A549 (cell line): ENCODE measurements around the gene DOCK11. TPM values are rescaled to one million over a fixed set of nuclear protein-coding genes. Genes with fewer than 3 reads are reported as not detected.

Experiments
- ATAC-seq, 2 experiments: fragments of 200-7000 bp in 1 of 2; fragments of >200 bp in 1 of 2; cut with Nextera tagmentation in 1 of 2; cut with Tn5 transposase in 1 of 2; 3 replicates each; pipeline versions ENCODE4 v1.8.0 to v1.9.1; 2018 to 2020; ENCODE audit warnings: mild to moderate bottlenecking in 1 of 2, moderate library complexity in 1 of 2
- CTCF ChIA-PET: fragments of 300-600 bp; sonication (Branson Sonifier 250); formaldehyde crosslinking; extraction: SDS; loops from one replicate; lab custom pipeline; 2021; ENCODE audit warnings: antibody characterized with exemption, inconsistent platforms; lab: Yijun Ruan, JAX
- POLR2A ChIA-PET: fragments of 350-600 bp; formaldehyde crosslinking; extraction: SDS; loops from one replicate; lab custom pipeline; 2021; ENCODE audit warnings: antibody characterized with exemption, inconsistent platforms; lab: Yijun Ruan, JAX
- DNase-seq, 2 experiments: peaks; one replicate each; pipeline versions ENCODE4 v3.0.0 to v3.0.0-alpha.2; 2011 to 2016; ENCODE audit warnings: low read depth in 1 of 2, low spot score in 1 of 2
- FAIRE-seq: peaks from 2 replicates; lab custom pipeline; 2011; peaks lifted over from hg19 to GRCh38; lab: Jason Lieb, UNC
- H3K27ac ChIP-seq, 2 experiments: fragments of >200 bp; sonication (Bioruptor Twin); formaldehyde crosslinking; 3 replicates each; pipeline ENCODE4 v1.5.1; 2016 to 2017
- H3K4me1 ChIP-seq: fragments of >200 bp; sonication (Bioruptor Twin); formaldehyde crosslinking; 3 replicates; pipeline ENCODE4 v1.6.1; 2016
- H3K4me2 ChIP-seq: fragments of >200 bp; sonication (Bioruptor Twin); formaldehyde crosslinking; 3 replicates; pipeline ENCODE4 v1.6.1; 2016
- H3K4me3 ChIP-seq: fragments of >200 bp; sonication (Bioruptor Twin); formaldehyde crosslinking; 3 replicates; pipeline ENCODE4 v1.5.1; 2016
- H3K9me3 ChIP-seq: fragments of >200 bp; sonication (Bioruptor Twin); formaldehyde crosslinking; 3 replicates; pipeline ENCODE4 v1.6.1; 2016
- BHLHE40 ChIP-seq: IDR thresholded peaks from 2 replicates; pipeline ENCODE4 v1.6.1; 2012; ENCODE audit warnings: low read depth, low read length, inconsistent platforms
- CBX2 ChIP-seq: fragments of 200-600 bp; sonication (generic); IDR thresholded peaks from 2 replicates; pipeline ENCODE4 v1.6.1; 2016; ENCODE audit warnings: low read depth, mild to moderate bottlenecking, borderline replicate concordance
- CBX8 ChIP-seq: fragments of 200-600 bp; sonication (generic); IDR thresholded peaks from 2 replicates; pipeline ENCODE4 v1.6.1; 2016
- EHF ChIP-seq: fragments of 250-450 bp; sonication (Bioruptor Pico); IDR thresholded peaks from 2 replicates; pipeline ENCODE4 v1.5.0; 2020; ENCODE audit warnings: mild to moderate bottlenecking
- ESRRA ChIP-seq: fragments of 150-350 bp; IDR thresholded peaks from 2 replicates; pipeline ENCODE4 v1.6.1; 2014; ENCODE audit warnings: mild to moderate bottlenecking, low read length, borderline replicate concordance
- FOSB ChIP-seq: fragments of 250-450 bp; sonication (Bioruptor Pico); IDR thresholded peaks from 2 replicates; pipeline ENCODE4 v1.5.0; 2020; ENCODE audit warnings: mild to moderate bottlenecking, moderate library complexity
- GATA3 ChIP-seq: IDR thresholded peaks from 2 replicates; pipeline ENCODE4 v1.6.1; 2012; ENCODE audit warnings: borderline replicate concordance
- HDAC2 ChIP-seq: fragments of 200-600 bp; sonication (generic); IDR thresholded peaks from 2 replicates; pipeline ENCODE4 v1.6.1; 2016
- HEYL ChIP-seq: fragments of 250-450 bp; sonication (Bioruptor Pico); IDR thresholded peaks from 2 replicates; pipeline ENCODE4 v1.8.0; 2021; ENCODE audit warnings: mild to moderate bottlenecking, moderate library complexity
- HOXA7 ChIP-seq: fragments of 250-450 bp; sonication (Bioruptor Pico); IDR thresholded peaks from 2 replicates; pipeline ENCODE4 v1.5.0; 2020; ENCODE audit warnings: mild to moderate bottlenecking, moderate library complexity
- HOXB13 ChIP-seq: fragments of 250-450 bp; sonication (Bioruptor Pico); IDR thresholded peaks from 2 replicates; pipeline ENCODE4 v1.5.0; 2020; ENCODE audit warnings: low read depth, mild to moderate bottlenecking, moderate library complexity
- JUNB ChIP-seq: fragments of >200 bp; sonication (Bioruptor Twin); formaldehyde crosslinking; IDR thresholded peaks from 2 replicates; pipeline ENCODE4 v1.6.1; 2016
- KDM5A ChIP-seq: fragments of 200-600 bp; sonication (generic); IDR thresholded peaks from 2 replicates; pipeline ENCODE4 v1.6.1; 2016; ENCODE audit warnings: antibody characterized with exemption, mild to moderate bottlenecking
- MYC ChIP-seq: IDR thresholded peaks from 2 replicates; pipeline ENCODE4 v1.6.1; 2012; ENCODE audit warnings: mild to moderate bottlenecking, inconsistent platforms, low read length, improper control_type of control experiment, borderline replicate concordance
- ZC3H11A ChIP-seq: fragments of 450-650 bp; IDR thresholded peaks from 2 replicates; pipeline ENCODE4 v1.6.1; 2014; ENCODE audit warnings: antibody characterized with exemption, mild to moderate bottlenecking
- ZFP36 ChIP-seq: fragments of 450-650 bp; IDR thresholded peaks from 2 replicates; pipeline ENCODE4 v1.6.1; 2014; ENCODE audit warnings: borderline replicate concordance; ENCODE audit not compliant: partially characterized antibody
- ZNF302 ChIP-seq: fragments of 250-450 bp; sonication (Bioruptor Pico); IDR thresholded peaks from 2 replicates; pipeline ENCODE4 v1.9.0; 2021; ENCODE audit warnings: inconsistent platforms, mild to moderate bottlenecking, moderate library complexity
- WGBS: methylation state at CpG from one replicate; pipeline ENCODE4 v1.1.6; 2017; ENCODE audit errors: missing lambda C conversion rate; 5-methylcytosine and 5-hydroxymethylcytosine counted together
- polyA plus RNA-seq, 4 experiments: library from polyadenylated mRNA; depleted of rRNA in 3 of 4; stranded (reverse); fragments of >200 nt; fragmentation: RNase III in 1 of 4; extraction: RNeasy Plus Mini Kit Qiagen cat#74134 plus additional on column Dnase treatment in 1 of 4; gene quantifications; 2 replicates in 3 of 4; 3 replicates in 1 of 4; pipeline ENCODE4 v1.2.3, GENCODE V29; 2011 to 2017
- TF ChIP-seq, protein P1 (sequence below): fragments of 250-450 bp; sonication (Bioruptor Pico); IDR thresholded peaks from 2 replicates; pipeline ENCODE4 v1.5.0; 2020; ENCODE audit warnings: low read depth, mild to moderate bottlenecking, moderate library complexity
- TF ChIP-seq, protein P2 (sequence below): fragments of 200-600 bp; sonication (generic); IDR thresholded peaks from 2 replicates; pipeline ENCODE4 v1.6.1; 2016; ENCODE audit warnings: antibody characterized with exemption, mild to moderate bottlenecking, moderate library complexity
- TF ChIP-seq, protein P3 (sequence below): fragments of 150-350 bp; IDR thresholded peaks from 2 replicates; pipeline ENCODE4 v1.6.1; 2014; ENCODE audit warnings: low read depth, mild to moderate bottlenecking, low read length

The DOCK11 gene
- polyA plus RNA-seq, 2 of the 4 experiments (the other 2 are of a cell fraction), result 5.8 to 9.5 TPM

DNA sequence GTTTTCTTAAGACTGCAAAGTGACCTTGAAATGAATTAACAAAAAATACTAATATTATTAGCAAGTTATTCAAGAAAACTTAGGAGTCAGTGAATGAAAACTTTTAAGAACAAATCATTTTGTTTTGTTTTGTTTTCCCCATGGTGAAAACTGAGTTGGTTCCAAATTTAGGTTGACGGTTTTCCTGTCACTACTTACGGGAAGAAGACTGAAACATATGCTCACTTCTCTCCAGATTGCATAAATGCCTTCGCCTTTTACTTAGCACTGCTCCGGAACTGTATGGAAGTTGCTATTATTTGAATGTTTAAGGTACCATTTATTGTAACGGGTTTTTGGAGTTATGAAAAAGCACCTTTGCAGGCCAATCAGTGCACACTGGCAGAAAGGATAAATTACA lies 42.8 kb downstream of the DOCK11 start:
- no peak overlapping the region for H3K27ac ChIP-seq
- ATAC-seq, result no peak
- TF ChIP-seq, protein P1, sequence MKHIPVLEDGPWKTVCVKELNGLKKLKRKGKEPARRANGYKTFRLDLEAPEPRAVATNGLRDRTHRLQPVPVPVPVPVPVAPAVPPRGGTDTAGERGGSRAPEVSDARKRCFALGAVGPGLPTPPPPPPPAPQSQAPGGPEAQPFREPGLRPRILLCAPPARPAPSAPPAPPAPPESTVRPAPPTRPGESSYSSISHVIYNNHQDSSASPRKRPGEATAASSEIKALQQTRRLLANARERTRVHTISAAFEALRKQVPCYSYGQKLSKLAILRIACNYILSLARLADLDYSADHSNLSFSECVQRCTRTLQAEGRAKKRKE (CRISPR knock-in tag), result no peak
- TF ChIP-seq FOSB (CRISPR knock-in tag) (no peak), CBX8 (no peak), ESRRA (no peak), CBX2 (no peak), EHF (CRISPR knock-in tag) (no peak), ZFP36 (no peak), BHLHE40 (no peak), HDAC2 (no peak), ZNF302 (CRISPR knock-in tag) (no peak), KDM5A (no peak), GATA3 (no peak)
- TF ChIP-seq, protein P2, sequence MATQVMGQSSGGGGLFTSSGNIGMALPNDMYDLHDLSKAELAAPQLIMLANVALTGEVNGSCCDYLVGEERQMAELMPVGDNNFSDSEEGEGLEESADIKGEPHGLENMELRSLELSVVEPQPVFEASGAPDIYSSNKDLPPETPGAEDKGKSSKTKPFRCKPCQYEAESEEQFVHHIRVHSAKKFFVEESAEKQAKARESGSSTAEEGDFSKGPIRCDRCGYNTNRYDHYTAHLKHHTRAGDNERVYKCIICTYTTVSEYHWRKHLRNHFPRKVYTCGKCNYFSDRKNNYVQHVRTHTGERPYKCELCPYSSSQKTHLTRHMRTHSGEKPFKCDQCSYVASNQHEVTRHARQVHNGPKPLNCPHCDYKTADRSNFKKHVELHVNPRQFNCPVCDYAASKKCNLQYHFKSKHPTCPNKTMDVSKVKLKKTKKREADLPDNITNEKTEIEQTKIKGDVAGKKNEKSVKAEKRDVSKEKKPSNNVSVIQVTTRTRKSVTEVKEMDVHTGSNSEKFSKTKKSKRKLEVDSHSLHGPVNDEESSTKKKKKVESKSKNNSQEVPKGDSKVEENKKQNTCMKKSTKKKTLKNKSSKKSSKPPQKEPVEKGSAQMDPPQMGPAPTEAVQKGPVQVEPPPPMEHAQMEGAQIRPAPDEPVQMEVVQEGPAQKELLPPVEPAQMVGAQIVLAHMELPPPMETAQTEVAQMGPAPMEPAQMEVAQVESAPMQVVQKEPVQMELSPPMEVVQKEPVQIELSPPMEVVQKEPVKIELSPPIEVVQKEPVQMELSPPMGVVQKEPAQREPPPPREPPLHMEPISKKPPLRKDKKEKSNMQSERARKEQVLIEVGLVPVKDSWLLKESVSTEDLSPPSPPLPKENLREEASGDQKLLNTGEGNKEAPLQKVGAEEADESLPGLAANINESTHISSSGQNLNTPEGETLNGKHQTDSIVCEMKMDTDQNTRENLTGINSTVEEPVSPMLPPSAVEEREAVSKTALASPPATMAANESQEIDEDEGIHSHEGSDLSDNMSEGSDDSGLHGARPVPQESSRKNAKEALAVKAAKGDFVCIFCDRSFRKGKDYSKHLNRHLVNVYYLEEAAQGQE, result no peak
- TF ChIP-seq, protein P3, sequence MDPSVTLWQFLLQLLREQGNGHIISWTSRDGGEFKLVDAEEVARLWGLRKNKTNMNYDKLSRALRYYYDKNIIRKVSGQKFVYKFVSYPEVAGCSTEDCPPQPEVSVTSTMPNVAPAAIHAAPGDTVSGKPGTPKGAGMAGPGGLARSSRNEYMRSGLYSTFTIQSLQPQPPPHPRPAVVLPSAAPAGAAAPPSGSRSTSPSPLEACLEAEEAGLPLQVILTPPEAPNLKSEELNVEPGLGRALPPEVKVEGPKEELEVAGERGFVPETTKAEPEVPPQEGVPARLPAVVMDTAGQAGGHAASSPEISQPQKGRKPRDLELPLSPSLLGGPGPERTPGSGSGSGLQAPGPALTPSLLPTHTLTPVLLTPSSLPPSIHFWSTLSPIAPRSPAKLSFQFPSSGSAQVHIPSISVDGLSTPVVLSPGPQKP, result no peak
- TF ChIP-seq, all 56 proteins: peak for 0
- Histone ChIP-seq H3K4me2 (no peak overlapping the region), H3K4me3 (no peak overlapping the region), H3K9me3 (no peaks in the 10 kb centered on the region), H3K4me1 (peaks cover 20% of the 10 kb centered on the region)
- POLR2A ChIA-PET, result no interaction called here
- FAIRE-seq, result peak; percentile 28
- CTCF ChIA-PET, result interaction anchor here (1.1 kb wide), 1 partner anchor 79 kb away, joined by 3 read pairs; no protein-coding TSS in a partner anchor
- WGBS, result 92% methylated on average over 5 of the region's 5 CpGs
- no peak for DNase-seq

DNA sequence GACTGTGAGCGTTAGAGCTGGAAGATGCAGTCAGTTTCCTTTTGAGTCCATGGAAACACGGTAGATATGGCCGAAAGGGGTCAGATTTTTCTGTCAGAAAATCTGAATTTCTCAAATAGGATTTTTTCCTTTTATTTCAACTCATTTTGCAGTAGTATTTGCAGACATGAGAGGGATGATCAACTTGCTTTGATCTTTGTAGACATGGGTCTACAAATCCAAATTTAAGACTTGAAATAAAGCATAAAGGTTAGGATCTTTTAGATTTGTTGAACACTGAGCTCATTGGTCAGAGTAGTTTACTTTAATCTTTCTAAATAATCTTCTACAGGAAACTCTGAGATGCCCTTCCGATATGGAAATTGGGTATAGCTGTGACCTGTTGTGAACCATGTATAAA lies 44.7 kb downstream of the DOCK11 start:
- DNase-seq, result no peak
- POLR2A ChIA-PET, result no interaction called here
- no peak for ATAC-seq
- TF ChIP-seq FOSB (CRISPR knock-in tag), result no peak
- no peak for TF ChIP-seq HEYL
- no peak for TF ChIP-seq ZC3H11A
- no peak for TF ChIP-seq JUNB
- TF ChIP-seq MYC, result no peak
- TF ChIP-seq, protein P1 (CRISPR knock-in tag), result no peak
- no peak for TF ChIP-seq HOXA7 (CRISPR knock-in tag)
- TF ChIP-seq HOXB13 (CRISPR knock-in tag), result no peak
- no peak overlapping the region for H3K27ac ChIP-seq
- peak; percentile 93 for FAIRE-seq
- H3K4me2 ChIP-seq, result no peak overlapping the region
- CTCF ChIA-PET, result interaction anchor here (1.9 kb wide), 1 partner anchor 10 kb away, joined by 7 read pairs; no protein-coding TSS in a partner anchor
- H3K9me3 ChIP-seq, result no peaks in the 10 kb centered on the region
- 75% methylated on average over 4 of the region's 4 CpGs for WGBS
- peaks cover 25% of the 10 kb centered on the region for H3K4me1 ChIP-seq
- H3K4me3 ChIP-seq, result no peak overlapping the region
